Retinal pigment epithelial cell (primary cell): ENCODE results near the gene UCN3.

Experiments used
- DNase-seq: peaks from one replicate; pipeline ENCODE4 v3.0.0-alpha.2; 2010; ENCODE audit warnings: low read depth
- H3K4me3 ChIP-seq: 2 replicates; pipeline ENCODE4 v1.5.1; 2011; ENCODE audit warnings: mild to moderate bottlenecking, low read length, control low read depth, moderate library complexity
- TF ChIP-seq, protein P1 (sequence below): conservative IDR thresholded peaks from 2 replicates; pipeline ENCODE4 v1.5.1; 2011; ENCODE audit warnings: low read depth, low read length, control low read depth, inconsistent platforms

The UCN3 gene

DNA sequence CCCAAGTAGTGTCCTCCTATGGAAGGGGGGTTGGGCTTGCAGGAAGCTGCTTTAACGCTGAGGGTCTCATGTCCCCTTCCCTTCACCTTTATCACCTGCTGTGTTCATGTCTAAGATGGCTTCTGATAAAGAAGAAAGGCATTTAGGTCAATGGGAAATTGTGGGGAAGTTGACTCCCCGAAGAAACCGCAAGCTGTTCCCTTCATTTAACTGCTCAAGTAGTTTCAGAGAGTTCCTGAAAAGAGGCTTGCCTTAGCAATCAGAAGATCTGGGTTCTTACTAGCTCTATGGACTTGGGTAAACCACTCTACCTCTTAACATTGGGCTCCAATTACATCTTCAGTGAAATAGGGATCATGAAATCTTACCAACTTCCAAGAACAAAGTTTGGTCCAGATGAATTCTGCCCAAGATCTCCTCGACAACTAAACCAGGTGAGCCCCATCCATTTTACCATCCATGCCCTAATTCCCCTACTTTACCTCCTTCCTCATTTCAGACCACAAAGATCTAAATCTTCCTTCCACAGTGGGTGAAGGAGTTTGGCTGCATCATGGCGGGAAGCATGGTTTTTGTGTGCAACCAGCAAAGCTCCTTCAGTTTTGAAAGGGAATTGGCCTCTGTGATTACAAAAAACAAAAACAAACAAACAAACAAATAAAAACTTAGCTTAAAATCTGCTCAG lies 30.4 kb upstream of the UCN3 start:
- no peak overlapping the region for H3K4me3 ChIP-seq
- no peak for DNase-seq
- TF ChIP-seq, protein P1, sequence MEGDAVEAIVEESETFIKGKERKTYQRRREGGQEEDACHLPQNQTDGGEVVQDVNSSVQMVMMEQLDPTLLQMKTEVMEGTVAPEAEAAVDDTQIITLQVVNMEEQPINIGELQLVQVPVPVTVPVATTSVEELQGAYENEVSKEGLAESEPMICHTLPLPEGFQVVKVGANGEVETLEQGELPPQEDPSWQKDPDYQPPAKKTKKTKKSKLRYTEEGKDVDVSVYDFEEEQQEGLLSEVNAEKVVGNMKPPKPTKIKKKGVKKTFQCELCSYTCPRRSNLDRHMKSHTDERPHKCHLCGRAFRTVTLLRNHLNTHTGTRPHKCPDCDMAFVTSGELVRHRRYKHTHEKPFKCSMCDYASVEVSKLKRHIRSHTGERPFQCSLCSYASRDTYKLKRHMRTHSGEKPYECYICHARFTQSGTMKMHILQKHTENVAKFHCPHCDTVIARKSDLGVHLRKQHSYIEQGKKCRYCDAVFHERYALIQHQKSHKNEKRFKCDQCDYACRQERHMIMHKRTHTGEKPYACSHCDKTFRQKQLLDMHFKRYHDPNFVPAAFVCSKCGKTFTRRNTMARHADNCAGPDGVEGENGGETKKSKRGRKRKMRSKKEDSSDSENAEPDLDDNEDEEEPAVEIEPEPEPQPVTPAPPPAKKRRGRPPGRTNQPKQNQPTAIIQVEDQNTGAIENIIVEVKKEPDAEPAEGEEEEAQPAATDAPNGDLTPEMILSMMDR = no peak

DNA sequence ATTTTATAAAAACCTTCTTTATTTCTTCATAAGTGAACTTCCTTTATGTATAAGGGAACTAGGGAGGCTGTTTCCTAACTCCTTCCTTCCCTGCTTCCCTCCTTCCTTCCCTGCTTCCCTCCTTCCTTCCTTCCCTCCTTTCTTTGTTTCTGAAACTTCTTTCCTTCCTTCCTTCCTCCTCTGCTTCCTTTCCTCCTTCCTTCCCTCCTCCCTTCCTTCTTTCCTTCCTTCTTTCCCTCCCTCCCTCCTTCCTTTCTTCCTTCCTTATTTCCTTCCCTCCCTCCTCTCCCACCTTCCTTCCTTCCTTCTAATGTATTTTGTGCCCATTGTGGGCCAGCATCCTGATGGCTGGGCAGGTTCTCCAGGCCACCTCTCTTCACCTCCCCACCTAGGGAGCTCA lies 26.8 kb upstream of the UCN3 start:
- no peak overlapping the region for H3K4me3 ChIP-seq
- DNase-seq = no peak
- TF ChIP-seq, protein P1 = no peak

DNA sequence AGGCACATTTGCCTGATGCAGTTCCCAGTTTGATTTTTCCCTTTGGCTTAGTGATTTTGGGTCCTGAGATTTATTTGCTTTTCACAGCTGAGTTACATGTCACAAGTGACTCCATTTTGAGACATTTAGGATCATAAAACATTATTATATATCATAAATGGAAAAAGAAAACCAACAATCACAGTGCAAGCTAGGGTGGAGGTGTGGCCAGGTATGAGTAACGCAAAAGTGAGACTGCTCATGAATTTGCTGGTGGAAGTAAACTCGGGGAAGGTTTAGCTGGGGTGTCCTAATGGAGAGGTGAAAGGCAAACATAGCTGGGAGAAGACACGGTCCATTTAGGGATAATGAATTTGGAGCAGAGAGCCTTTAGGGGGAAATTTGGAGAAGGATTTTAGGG lies 21.7 kb upstream of the UCN3 start:
- H3K4me3 ChIP-seq = no peak overlapping the region
- DNase-seq = no peak
- TF ChIP-seq, protein P1 = no peak

DNA sequence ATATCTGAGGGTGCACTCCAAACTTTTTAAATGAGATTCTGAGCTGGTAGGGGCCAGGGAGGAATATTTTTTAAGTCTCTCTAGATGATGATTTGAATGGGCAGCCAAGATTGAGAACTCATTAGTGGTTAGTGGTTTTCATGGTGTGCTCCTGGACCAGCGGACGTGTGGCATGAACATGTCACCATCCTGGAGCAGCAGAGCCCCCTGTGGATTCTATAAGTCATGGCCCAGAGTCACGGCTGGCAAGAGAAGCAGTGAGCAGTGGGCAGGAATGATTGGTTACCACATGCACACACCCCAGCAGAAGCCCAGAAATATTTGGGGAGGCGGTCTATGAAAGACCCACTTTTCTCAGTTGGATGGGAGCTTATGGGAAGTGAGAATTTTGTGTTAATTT lies 21.2 kb upstream of the UCN3 start:
- TF ChIP-seq, protein P1 = peak; percentile 8
- no peak for DNase-seq

DNA sequence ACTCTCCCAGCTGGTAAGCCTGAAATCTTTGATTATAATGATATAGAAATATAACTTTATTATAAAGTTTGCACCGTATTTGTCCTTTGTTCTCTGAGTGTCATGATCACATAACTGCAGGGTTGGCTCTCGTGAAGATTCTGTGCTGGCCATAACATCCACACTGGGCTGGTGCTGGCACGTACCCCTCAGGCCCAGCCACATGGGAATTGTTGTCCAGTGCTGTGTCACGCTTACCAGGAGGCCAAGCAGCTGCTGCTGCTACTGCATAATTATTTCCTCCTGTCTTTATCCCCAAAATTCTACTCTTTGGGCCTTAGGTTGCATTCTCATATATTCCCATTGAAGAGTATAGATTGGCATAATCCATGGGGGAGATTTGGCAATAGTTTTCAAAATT lies 20.8 kb upstream of the UCN3 start:
- no peak overlapping the region for H3K4me3 ChIP-seq
- TF ChIP-seq, protein P1 = no peak
- DNase-seq = no peak

More for the DNA sequence above, 21.2 kb upstream of the UCN3 start:
- H3K4me3 ChIP-seq = no peak overlapping the region

DNA sequence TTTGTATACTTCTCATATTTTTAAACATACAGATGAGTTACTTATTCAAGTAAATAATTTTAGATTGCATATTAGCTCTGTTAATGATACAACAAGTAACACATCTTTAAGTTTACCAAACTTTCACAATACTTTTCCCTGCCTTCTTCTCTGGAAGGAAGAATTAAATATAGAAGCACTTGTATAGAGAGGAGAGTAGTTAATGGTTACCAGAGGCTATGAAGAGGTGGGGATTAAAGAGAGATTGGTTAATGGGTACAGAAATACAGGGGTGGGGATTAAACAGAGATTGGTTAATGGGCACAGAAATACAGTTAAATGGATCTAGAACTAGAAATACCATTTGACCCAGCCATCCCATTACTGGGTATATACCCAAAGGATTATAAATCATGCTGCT lies 20.0 kb upstream of the UCN3 start:
- no peak overlapping the region for H3K4me3 ChIP-seq
- TF ChIP-seq, protein P1 = no peak
- no peak for DNase-seq

DNA sequence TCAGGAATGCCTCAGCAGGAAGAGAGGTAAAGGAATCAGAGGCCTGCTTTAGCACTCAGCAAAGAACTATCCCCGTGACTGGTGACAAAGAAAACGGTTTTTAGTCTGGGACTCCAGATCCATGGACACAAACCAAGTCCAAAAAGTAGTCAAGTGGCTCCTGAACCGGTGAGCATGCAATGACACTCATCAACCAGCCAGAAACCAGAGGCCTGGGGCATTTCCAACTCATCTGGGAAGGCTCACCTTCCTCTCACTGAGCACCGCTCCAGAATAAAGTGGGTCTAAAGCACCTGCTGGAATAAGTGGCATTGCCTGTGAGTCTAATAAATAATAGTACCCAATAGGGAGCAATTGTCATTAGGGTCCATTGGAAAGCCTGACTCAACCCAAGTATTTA lies 17.9 kb upstream of the UCN3 start:
- no peak for DNase-seq
- no peak overlapping the region for H3K4me3 ChIP-seq
- TF ChIP-seq, protein P1 = no peak
